Lower lobe of right lung (tissue), 2 donors: ENCODE results near the gene TRAPPC12. TPM values are rescaled to one million over a fixed set of nuclear protein-coding genes. Genes with fewer than 3 reads are reported as not detected.
"Not testable (repeated sequence)": the region's sequence is repeated elsewhere in the genome, so short reads cannot be mapped to it uniquely, and the experiment has no call there.

Source experiments
- ATAC-seq, 2 donors: fragments of 200-7000 bp; cut with Tn5 transposase; one replicate each; pipeline ENCODE4 v1.9.1; 2020 to 2022; ENCODE audit warnings: mild to moderate bottlenecking in 2 of 2, moderate library complexity in 2 of 2
- DNase-seq: peaks from one replicate; pipeline ENCODE4 v3.0.0-alpha.2; 2020
- H3K27ac ChIP-seq: fragments of 200-600 bp; one replicate; pipeline ENCODE4 v1.8.0; 2022
- H3K27me3 ChIP-seq: fragments of 200-600 bp; one replicate; pipeline ENCODE4 v1.8.0; 2022; ENCODE audit warnings: low read depth
- H3K36me3 ChIP-seq: fragments of 200-600 bp; one replicate; pipeline ENCODE4 v1.8.0; 2022; ENCODE audit warnings: mild to moderate bottlenecking
- H3K4me1 ChIP-seq: fragments of 200-600 bp; one replicate; pipeline ENCODE4 v1.8.0; 2022
- H3K4me3 ChIP-seq: fragments of 200-600 bp; one replicate; pipeline ENCODE4 v1.8.0; 2022; ENCODE audit warnings: mild to moderate bottlenecking
- H3K9me3 ChIP-seq: fragments of 200-600 bp; one replicate; pipeline ENCODE4 v1.8.0; 2022
- intact Hi-C: fragments of 100-400 bp; cut with DNase I; formaldehyde crosslinking; loops from one replicate; pipeline ENCODE4 v1.11.0; 2022
- total RNA-seq: library from RNA; stranded (reverse); fragmentation: NEBNext Ultra II Directional; extraction: Animal tissue kit (Norgen Biotek cat#: 25700); gene quantifications from one replicate; pipeline ENCODE4 v1.2.1, GENCODE V29; 2021
- TF ChIP-seq, protein P1 (sequence below): fragments of 200-600 bp; IDR thresholded peaks from one replicate; pipeline ENCODE4 v1.8.0; 2022; ENCODE audit warnings: antibody characterized with exemption, mild to moderate bottlenecking
- donor health status: DM: no; HTN: yes; CAD: no; lungs with severe emphysema.

Gene TRAPPC12
- total RNA-seq, 1 donor from 2014 or later, result 93.8 TPM

DNA sequence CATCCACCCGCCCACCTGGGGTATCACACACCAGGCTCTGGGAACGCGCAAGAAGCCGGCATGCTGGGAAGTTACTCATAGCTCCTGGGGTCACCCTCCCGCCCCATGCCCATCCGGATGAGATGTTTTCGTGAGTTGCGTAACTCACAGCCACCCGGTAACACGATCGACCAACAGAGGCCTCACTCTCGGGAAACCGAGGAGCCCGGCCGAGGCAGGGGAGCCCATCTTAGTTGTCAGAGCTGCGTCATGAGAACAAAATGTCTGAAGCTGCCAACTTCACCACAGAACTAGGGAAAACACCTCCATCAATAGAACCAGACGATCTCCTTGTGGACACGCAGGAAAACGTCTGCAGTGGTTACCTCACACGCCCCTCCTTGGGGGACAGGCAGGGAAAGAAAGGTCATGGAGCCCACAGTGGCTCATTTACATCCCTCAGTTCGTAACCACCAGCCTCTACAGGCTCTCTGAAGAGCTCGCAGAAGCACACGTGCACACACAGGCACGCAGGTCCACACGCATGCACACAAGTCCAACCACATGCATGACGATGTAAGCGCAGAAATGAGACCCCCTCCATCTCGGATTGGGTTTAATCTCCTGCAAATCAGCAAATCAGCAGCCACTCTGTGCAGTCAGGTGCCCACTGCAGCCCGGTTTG is 113.6 kb downstream of the TRAPPC12 start:
- Histone ChIP-seq H3K27me3 (no peaks in the 10 kb centered on the region), H3K27ac (no peak overlapping the region), H3K36me3 (peaks cover 31% of the 10 kb centered on the region), H3K9me3 (no peaks in the 10 kb centered on the region), H3K4me3 (no peak overlapping the region), H3K4me1 (no peaks in the 10 kb centered on the region)
- ATAC-seq (peak in 1 of 2 donors; percentile 25), DNase-seq (no peak)
- intact Hi-C loops, result no loop called here
- TF ChIP-seq, protein P1, sequence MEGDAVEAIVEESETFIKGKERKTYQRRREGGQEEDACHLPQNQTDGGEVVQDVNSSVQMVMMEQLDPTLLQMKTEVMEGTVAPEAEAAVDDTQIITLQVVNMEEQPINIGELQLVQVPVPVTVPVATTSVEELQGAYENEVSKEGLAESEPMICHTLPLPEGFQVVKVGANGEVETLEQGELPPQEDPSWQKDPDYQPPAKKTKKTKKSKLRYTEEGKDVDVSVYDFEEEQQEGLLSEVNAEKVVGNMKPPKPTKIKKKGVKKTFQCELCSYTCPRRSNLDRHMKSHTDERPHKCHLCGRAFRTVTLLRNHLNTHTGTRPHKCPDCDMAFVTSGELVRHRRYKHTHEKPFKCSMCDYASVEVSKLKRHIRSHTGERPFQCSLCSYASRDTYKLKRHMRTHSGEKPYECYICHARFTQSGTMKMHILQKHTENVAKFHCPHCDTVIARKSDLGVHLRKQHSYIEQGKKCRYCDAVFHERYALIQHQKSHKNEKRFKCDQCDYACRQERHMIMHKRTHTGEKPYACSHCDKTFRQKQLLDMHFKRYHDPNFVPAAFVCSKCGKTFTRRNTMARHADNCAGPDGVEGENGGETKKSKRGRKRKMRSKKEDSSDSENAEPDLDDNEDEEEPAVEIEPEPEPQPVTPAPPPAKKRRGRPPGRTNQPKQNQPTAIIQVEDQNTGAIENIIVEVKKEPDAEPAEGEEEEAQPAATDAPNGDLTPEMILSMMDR, result no peak

GRCh38 chr2:3493615-3494007 is 114.1 kb downstream of the TRAPPC12 start:
- no peaks in the 10 kb centered on the region for H3K4me1 ChIP-seq
- no peaks in the 10 kb centered on the region for H3K27me3 ChIP-seq
- peak overlapping the region; percentile 17 for H3K4me3 ChIP-seq
- ATAC-seq (peak; percentile 70 to 83), DNase-seq (no peak)
- no peaks in the 10 kb centered on the region for H3K9me3 ChIP-seq
- peaks cover 37% of the 10 kb centered on the region for H3K36me3 ChIP-seq
- TF ChIP-seq, protein P1, result no peak
- H3K27ac ChIP-seq, result no peak overlapping the region
- intact Hi-C loops, result no loop called here

DNA sequence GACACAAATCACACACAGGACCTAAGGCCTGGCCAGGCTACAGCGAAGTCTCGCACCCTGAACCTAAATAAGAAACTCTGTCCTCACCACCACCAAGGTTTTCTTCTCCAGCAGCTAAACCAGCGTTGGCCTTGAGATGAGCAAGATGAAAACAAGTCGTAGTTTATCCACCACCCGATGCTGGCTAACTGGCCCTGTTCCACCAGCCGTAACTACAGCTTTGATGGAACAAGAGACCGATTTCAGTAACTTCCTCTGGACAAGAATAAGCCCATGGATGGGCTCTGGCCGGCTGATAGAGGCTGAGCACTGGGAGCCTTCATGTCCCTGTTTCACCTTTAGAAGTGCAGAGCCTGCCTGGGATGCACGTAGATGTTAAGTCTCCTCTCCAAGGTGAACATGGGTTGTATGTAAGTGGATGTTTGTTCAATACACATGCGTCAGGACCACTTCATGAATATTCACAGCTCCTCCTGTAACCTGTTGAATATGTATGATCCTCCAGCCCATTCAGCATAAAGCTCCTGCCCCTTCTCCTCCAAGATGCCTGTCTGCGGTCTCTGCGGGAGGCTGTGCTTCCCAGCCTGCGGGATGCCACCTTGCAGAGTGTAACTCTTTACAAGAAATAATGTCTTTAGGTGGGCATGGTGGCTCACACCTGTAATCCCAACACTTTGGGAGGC is 115.6 kb downstream of the TRAPPC12 start:
- TF ChIP-seq, protein P1, result no peak
- ATAC-seq (no peak), DNase-seq (no peak)
- Histone ChIP-seq H3K4me1 (no peaks in the 10 kb centered on the region), H3K27me3 (no peaks in the 10 kb centered on the region), H3K4me3 (no peak overlapping the region), H3K9me3 (no peaks in the 10 kb centered on the region), H3K36me3 (peaks cover 52% of the 10 kb centered on the region), H3K27ac (no peak overlapping the region)
- intact Hi-C loops, result no loop called here

DNA sequence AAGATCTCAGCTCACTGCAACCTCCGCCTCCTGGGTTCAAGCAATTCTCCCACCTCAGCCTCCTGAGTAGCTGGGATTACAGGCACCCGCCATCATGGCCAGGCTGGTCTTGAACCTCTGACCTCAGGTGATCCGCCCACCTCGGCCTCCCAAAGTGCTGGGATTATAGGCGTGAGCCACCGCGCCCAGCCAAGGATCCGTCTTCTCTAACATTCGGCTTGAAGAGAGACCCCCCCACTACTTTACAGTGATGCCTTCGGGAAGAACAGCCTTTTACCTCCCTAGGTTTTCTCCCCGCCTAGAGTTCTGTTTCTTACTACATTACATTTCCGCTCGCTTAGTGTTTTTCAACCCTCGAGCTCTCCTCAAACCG is 117.2 kb downstream of the TRAPPC12 start:
- H3K4me3 ChIP-seq, H3K4me1 ChIP-seq, intact Hi-C loops: not testable (repeated sequence)

DNA sequence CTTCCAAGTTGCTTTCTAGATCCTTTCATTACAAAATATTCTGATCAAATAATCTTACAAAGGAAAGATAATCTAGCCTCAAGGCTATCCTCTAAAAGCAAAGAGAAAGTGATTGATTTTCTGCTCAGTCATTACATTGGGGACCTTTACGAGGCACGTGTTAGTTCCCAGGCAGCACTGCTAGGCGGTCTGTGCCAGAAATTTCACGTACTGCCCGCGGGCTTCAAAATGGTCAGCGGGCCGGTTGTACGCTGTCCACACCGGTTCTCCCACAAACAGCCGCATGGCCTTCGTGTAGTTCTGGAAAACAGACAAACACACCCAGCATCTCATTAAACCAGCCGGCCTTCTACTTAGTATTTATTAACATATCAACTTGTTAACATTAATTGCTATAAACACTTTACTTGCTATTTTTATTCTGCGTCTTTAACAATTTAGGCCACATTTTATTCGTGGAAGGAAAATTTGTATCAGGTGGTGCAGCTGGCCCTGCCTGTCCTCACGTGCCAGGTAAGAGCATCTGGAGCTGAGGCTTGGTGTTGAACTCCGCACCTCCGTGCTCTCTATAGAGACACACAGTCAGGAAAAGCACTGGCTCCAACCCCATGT is 119.4 kb downstream of the TRAPPC12 start:
- peaks cover 75% of the 10 kb centered on the region for H3K36me3 ChIP-seq
- H3K9me3 ChIP-seq, result no peaks in the 10 kb centered on the region
- TF ChIP-seq, protein P1, result no peak

More for the DNA sequence above, 117.2 kb downstream of the TRAPPC12 start:
- DNase-seq, H3K9me3 ChIP-seq, ATAC-seq, H3K27ac ChIP-seq, H3K27me3 ChIP-seq: not testable (repeated sequence)
- H3K36me3 ChIP-seq, result peaks cover 65% of the 10 kb centered on the region

More for the DNA sequence above, 119.4 kb downstream of the TRAPPC12 start:
- Histone ChIP-seq H3K4me1 (no peaks in the 10 kb centered on the region), H3K27me3 (no peaks in the 10 kb centered on the region), H3K4me3 (no peak overlapping the region), H3K27ac (no peak overlapping the region)
- ATAC-seq, result no peak
- no peak for DNase-seq
- intact Hi-C loops, result no loop called here
